ENCODE results near the gene FA2H. TPM values are rescaled to one million over a fixed set of nuclear protein-coding genes. Genes with fewer than 3 reads are reported as not detected.

The FA2H gene
- total and polyA plus RNA-seq, 2 of the 13 experiments (the other 11 are each of a cell fraction or from before 2014, with no cell fraction given), result 0.20 TPM; not detected in 1

DNA sequence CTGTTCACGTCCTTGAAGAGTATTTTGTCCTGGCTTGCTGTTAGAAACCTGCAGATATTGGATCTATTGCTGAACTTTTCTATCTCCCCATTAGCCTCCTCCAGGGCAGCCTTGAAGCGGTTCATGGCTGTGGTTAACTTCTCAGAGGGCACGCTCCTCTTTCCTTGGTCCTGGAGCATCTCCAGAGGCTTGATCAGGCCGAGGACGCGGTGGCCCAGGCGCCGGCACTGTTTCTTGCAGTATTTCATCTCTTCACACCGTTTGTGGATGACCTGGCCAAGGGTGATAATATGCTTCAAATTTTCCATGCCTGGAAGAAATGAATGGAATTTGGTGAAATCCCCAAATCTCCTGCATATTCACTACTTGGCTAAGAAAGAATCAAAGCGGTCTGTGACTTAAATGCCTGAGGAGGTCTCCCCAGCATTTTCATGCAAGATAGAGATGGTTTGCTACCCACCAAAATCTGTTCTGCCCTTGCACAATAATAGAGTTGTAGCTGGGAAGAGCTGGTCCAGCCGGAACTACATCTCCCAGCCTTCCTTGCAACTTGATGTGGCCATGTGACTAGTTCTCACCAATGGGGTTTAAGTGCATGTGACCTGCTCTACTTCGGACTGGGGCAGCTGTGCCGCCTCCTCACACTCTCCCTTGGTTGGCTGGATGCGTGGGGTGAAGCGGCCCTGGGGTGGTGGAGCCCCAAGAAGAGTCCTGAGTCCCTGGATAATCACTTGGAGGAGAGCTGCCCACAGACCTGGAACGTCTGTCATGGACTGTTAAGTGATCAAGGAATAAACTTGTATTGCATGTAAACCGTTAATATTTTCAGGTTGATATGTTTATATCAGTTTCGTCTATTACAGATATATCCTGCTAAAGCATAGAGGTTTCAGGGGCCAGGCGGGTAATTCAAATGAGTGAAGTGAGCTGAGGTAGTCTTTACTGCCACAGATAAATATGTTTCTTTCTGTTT lies 78.9 kb downstream of the FA2H start (continued):
- TF ChIP-seq, protein P1, sequence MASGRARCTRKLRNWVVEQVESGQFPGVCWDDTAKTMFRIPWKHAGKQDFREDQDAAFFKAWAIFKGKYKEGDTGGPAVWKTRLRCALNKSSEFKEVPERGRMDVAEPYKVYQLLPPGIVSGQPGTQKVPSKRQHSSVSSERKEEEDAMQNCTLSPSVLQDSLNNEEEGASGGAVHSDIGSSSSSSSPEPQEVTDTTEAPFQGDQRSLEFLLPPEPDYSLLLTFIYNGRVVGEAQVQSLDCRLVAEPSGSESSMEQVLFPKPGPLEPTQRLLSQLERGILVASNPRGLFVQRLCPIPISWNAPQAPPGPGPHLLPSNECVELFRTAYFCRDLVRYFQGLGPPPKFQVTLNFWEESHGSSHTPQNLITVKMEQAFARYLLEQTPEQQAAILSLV (CRISPR knock-in tag; IDR thresholded peaks at IDR 0.05; ENCODE audit: borderline replicate concordance), result no peak
- peak; percentile 49 for TF ChIP-seq NCOA2 (CRISPR knock-in tag; IDR thresholded peaks at IDR 0.05)
- no peak for TF ChIP-seq ZNF629 (CRISPR knock-in tag; conservative IDR thresholded peaks at IDR 0.05)
- no peak for TF ChIP-seq NFE2 (CRISPR knock-in tag; IDR thresholded peaks at IDR 0.05)
- TF ChIP-seq, protein P2, sequence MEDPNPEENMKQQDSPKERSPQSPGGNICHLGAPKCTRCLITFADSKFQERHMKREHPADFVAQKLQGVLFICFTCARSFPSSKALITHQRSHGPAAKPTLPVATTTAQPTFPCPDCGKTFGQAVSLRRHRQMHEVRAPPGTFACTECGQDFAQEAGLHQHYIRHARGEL (CRISPR knock-in tag; IDR thresholded peaks at IDR 0.05), result no peak
- no peak for TF ChIP-seq ZNF160 (CRISPR knock-in tag; IDR thresholded peaks at IDR 0.05)
- no peak for TF ChIP-seq KAT7 (CRISPR knock-in tag; IDR thresholded peaks at IDR 0.05; ENCODE audit: borderline replicate concordance)
- TF ChIP-seq, protein P3, sequence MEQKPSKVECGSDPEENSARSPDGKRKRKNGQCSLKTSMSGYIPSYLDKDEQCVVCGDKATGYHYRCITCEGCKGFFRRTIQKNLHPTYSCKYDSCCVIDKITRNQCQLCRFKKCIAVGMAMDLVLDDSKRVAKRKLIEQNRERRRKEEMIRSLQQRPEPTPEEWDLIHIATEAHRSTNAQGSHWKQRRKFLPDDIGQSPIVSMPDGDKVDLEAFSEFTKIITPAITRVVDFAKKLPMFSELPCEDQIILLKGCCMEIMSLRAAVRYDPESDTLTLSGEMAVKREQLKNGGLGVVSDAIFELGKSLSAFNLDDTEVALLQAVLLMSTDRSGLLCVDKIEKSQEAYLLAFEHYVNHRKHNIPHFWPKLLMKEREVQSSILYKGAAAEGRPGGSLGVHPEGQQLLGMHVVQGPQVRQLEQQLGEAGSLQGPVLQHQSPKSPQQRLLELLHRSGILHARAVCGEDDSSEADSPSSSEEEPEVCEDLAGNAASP (CRISPR knock-in tag; IDR thresholded peaks at IDR 0.05; ENCODE audit: borderline replicate concordance), result no peak
- 0 out of 2 replicates have a peak, but pooled peaks have one; percentile 78 for TF ChIP-seq GLI4 (CRISPR knock-in tag; IDR thresholded peaks at IDR 0.05; ENCODE audit: borderline replicate concordance)
- no peak for TF ChIP-seq PRMT3 (CRISPR knock-in tag; IDR thresholded peaks at IDR 0.05; ENCODE audit: borderline replicate concordance, low read depth)
- TF ChIP-seq MED1 (CRISPR knock-in tag; IDR thresholded peaks at IDR 0.05), result no peak
- TF ChIP-seq NCOA5 (CRISPR knock-in tag; IDR thresholded peaks at IDR 0.05), result no peak
- TF ChIP-seq ARID2 (CRISPR knock-in tag; IDR thresholded peaks at IDR 0.05; ENCODE audit: borderline replicate concordance), result no peak
- peak; percentile 75; the same call in 1 of the 2 replicates for TF ChIP-seq CREM (IDR thresholded peaks at IDR 0.05)
- no peak for TF ChIP-seq CREM (CRISPR knock-in tag; IDR thresholded peaks at IDR 0.05)
- no peak for TF ChIP-seq EZH2 (conservative IDR thresholded peaks at IDR 0.05; ENCODE audit: low read depth, low read length)
- TF ChIP-seq TARDBP (CRISPR knock-in tag; IDR thresholded peaks at IDR 0.05), result peak; percentile 74; the same call in 1 of the 2 replicates
- TF ChIP-seq, protein P4, sequence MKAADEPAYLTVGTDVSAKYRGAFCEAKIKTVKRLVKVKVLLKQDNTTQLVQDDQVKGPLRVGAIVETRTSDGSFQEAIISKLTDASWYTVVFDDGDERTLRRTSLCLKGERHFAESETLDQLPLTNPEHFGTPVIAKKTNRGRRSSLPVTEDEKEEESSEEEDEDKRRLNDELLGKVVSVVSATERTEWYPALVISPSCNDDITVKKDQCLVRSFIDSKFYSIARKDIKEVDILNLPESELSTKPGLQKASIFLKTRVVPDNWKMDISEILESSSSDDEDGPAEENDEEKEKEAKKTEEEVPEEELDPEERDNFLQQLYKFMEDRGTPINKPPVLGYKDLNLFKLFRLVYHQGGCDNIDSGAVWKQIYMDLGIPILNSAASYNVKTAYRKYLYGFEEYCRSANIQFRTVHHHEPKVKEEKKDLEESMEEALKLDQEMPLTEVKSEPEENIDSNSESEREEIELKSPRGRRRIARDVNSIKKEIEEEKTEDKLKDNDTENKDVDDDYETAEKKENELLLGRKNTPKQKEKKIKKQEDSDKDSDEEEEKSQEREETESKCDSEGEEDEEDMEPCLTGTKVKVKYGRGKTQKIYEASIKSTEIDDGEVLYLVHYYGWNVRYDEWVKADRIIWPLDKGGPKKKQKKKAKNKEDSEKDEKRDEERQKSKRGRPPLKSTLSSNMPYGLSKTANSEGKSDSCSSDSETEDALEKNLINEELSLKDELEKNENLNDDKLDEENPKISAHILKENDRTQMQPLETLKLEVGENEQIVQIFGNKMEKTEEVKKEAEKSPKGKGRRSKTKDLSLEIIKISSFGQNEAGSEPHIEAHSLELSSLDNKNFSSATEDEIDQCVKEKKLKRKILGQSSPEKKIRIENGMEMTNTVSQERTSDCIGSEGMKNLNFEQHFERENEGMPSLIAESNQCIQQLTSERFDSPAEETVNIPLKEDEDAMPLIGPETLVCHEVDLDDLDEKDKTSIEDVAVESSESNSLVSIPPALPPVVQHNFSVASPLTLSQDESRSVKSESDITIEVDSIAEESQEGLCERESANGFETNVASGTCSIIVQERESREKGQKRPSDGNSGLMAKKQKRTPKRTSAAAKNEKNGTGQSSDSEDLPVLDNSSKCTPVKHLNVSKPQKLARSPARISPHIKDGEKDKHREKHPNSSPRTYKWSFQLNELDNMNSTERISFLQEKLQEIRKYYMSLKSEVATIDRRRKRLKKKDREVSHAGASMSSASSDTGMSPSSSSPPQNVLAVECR (CRISPR knock-in tag; IDR thresholded peaks at IDR 0.05; ENCODE audit: borderline replicate concordance), result peak; percentile 74; the same call in 1 of the 2 replicates
- no peak for TF ChIP-seq ZNF766 (CRISPR knock-in tag; IDR thresholded peaks at IDR 0.05; ENCODE audit: borderline replicate concordance)
- 0 out of 2 replicates have a peak, but pooled peaks have one; percentile 43 for TF ChIP-seq GFI1 (CRISPR knock-in tag; IDR thresholded peaks at IDR 0.05; ENCODE audit: borderline replicate concordance)
- TF ChIP-seq ZNF790 (CRISPR knock-in tag; IDR thresholded peaks at IDR 0.05; ENCODE audit: borderline replicate concordance), result no peak
- peak; percentile 88 for TF ChIP-seq ZNF605 (CRISPR knock-in tag; IDR thresholded peaks at IDR 0.05)
- no peak for TF ChIP-seq SP2 (CRISPR knock-in tag; IDR thresholded peaks at IDR 0.05)
